HepG2 (cell line): ENCODE results near the gene ELF1. TPM values are rescaled to one million over a fixed set of nuclear protein-coding genes. Genes with fewer than 3 reads are reported as not detected.

ENCODE experiments used
- AHDC1 ChIP-seq: sonication (generic); formaldehyde crosslinking; IDR thresholded peaks from 2 replicates; pipeline ENCODE4 v1.5.1; 2020; ENCODE audit warnings: mild to moderate bottlenecking, missing genetic modification reagents, borderline replicate concordance
- BATF2 ChIP-seq: sonication (generic); formaldehyde crosslinking; IDR thresholded peaks from 2 replicates; pipeline ENCODE4 v1.8.0; 2022; ENCODE audit warnings: mild to moderate bottlenecking, missing genetic modification reagents, moderate library complexity
- DNMT3B ChIP-seq: conservative IDR thresholded peaks from 2 replicates; pipeline ENCODE4 v1.6.1; 2016; ENCODE audit warnings: missing biosample characterization, control low read depth
- KMT2A ChIP-seq: sonication (generic); formaldehyde crosslinking; IDR thresholded peaks from 2 replicates; pipeline ENCODE4 v1.4.0; 2020; ENCODE audit warnings: missing genetic modification reagents
- MED8 ChIP-seq: sonication (generic); formaldehyde crosslinking; IDR thresholded peaks from 2 replicates; pipeline ENCODE4 v1.8.1; 2023; ENCODE audit warnings: mild to moderate bottlenecking, missing genetic modification reagents; ENCODE audit not compliant: insufficient replicate concordance
- MYNN ChIP-seq: sonication (generic); formaldehyde crosslinking; IDR thresholded peaks from 2 replicates; pipeline ENCODE4 v1.4.0; 2020; ENCODE audit warnings: mild to moderate bottlenecking, low read depth, missing genetic modification reagents
- NFIC ChIP-seq: IDR thresholded peaks from 2 replicates; pipeline ENCODE4 v1.6.1; 2012; ENCODE audit warnings: mild to moderate bottlenecking, low read length, inconsistent platforms
- NR0B2 ChIP-seq: sonication (generic); formaldehyde crosslinking; IDR thresholded peaks from 2 replicates; pipeline ENCODE4 v1.4.0; 2020; ENCODE audit warnings: mild to moderate bottlenecking, missing genetic modification reagents
- TCF7L2 ChIP-seq: IDR thresholded peaks from 2 replicates; pipeline ENCODE4 v1.6.1; 2011; ENCODE audit warnings: mild to moderate bottlenecking, low read depth, low read length, moderate library complexity
- THAP7 ChIP-seq: sonication (generic); formaldehyde crosslinking; IDR thresholded peaks from 2 replicates; pipeline ENCODE4 v1.8.1; 2023; ENCODE audit warnings: mild to moderate bottlenecking, missing genetic modification reagents
- ZBTB49 ChIP-seq: sonication (generic); formaldehyde crosslinking; IDR thresholded peaks from 2 replicates; pipeline ENCODE4 v1.4.0; 2020; ENCODE audit warnings: missing genetic modification reagents, borderline replicate concordance
- ZNF20 ChIP-seq: sonication (generic); formaldehyde crosslinking; IDR thresholded peaks from 2 replicates; pipeline ENCODE4 v1.4.0; 2020; ENCODE audit warnings: mild to moderate bottlenecking, moderate library complexity, missing genetic modification reagents
- ZNF232 ChIP-seq: sonication (generic); formaldehyde crosslinking; IDR thresholded peaks from 2 replicates; pipeline ENCODE4 v1.4.0; 2020; ENCODE audit warnings: missing genetic modification reagents, borderline replicate concordance
- ZNF30 ChIP-seq: sonication (generic); formaldehyde crosslinking; IDR thresholded peaks from 2 replicates; pipeline ENCODE4 v1.5.0; 2020; ENCODE audit warnings: mild to moderate bottlenecking, missing genetic modification reagents
- ZNF354B ChIP-seq: sonication (generic); formaldehyde crosslinking; IDR thresholded peaks from 2 replicates; pipeline ENCODE4 v1.8.0; 2022; ENCODE audit warnings: mild to moderate bottlenecking, missing genetic modification reagents
- ZNF660 ChIP-seq: sonication (generic); formaldehyde crosslinking; IDR thresholded peaks from 2 replicates; pipeline ENCODE4 v1.5.1; 2020; ENCODE audit warnings: mild to moderate bottlenecking, low read depth, missing genetic modification reagents, borderline replicate concordance
- ZNF674 ChIP-seq: sonication (generic); formaldehyde crosslinking; IDR thresholded peaks from 2 replicates; pipeline ENCODE4 v1.5.0; 2020; ENCODE audit warnings: low read depth, mild to moderate bottlenecking, missing genetic modification reagents
- ZNF678 ChIP-seq: sonication (generic); formaldehyde crosslinking; IDR thresholded peaks from 2 replicates; pipeline ENCODE4 v1.4.0; 2020; ENCODE audit warnings: mild to moderate bottlenecking, missing genetic modification reagents
- ZNF839 ChIP-seq: sonication (generic); formaldehyde crosslinking; IDR thresholded peaks from 2 replicates; pipeline ENCODE4 v1.4.0; 2020; ENCODE audit warnings: missing genetic modification reagents, mild to moderate bottlenecking, borderline replicate concordance
- polyA plus RNA-seq, 8 experiments: library from polyadenylated mRNA; depleted of rRNA in 3 of 8; stranded (reverse) in 7 of 8; unstranded in 1 of 8; fragments of >200 nt; fragmentation: Illumina TruSeq in 4 of 8; extraction: Trizol in 4 of 8; gene quantifications; 2 replicates each; pipeline versions ENCODE4 v1.2.1 to v1.2.3, GENCODE V29; 2011 to 2016; ENCODE audit warnings: low read depth in 4 of 8, missing spikeins in 1 of 8, mixed read lengths in 1 of 8; ENCODE audit not compliant: insufficient read depth in 1 of 8
- total RNA-seq, 5 experiments: library from RNA; depleted of rRNA; stranded (reverse); fragments of >200 nt; fragmentation: Illumina TruSeq; extraction: Trizol; gene quantifications; 2 replicates each; pipeline ENCODE4 v1.2.3, GENCODE V29; 2016; ENCODE audit warnings: low read depth in 1 of 5

The ELF1 gene
- total and polyA plus RNA-seq, 2 of the 13 experiments (the other 11 are each of a cell fraction or from before 2014, with no cell fraction given), result 24.6 to 71.5 TPM

- TF ChIP-seq AHDC1 (CRISPR knock-in tag) (peak; percentile 20; the same call in 1 of the 2 replicates), ZNF674 (CRISPR knock-in tag) (no peak), MED8 (CRISPR knock-in tag) (no peak), DNMT3B (CRISPR knock-in tag) (no peak), ZNF678 (CRISPR knock-in tag) (no peak), KMT2A (peak; percentile 70; the same call in 1 of the 2 replicates), ZNF839 (CRISPR knock-in tag) (no peak), ZNF30 (CRISPR knock-in tag) (no peak), NR0B2 (CRISPR knock-in tag) (no peak), ZBTB49 (CRISPR knock-in tag) (no peak), NFIC (peak; percentile 59; the same call in 1 of the 2 replicates), ZNF354B (CRISPR knock-in tag) (no peak), ZNF660 (CRISPR knock-in tag) (no peak), ZNF20 (CRISPR knock-in tag) (no peak), ZNF232 (CRISPR knock-in tag) (0 out of 2 replicates have a peak, but pooled peaks have one; percentile 29), MYNN (CRISPR knock-in tag) (no peak), BATF2 (CRISPR knock-in tag) (no peak), TCF7L2 (no peak), THAP7 (CRISPR knock-in tag) (no peak)
These were observed 17.4 kb downstream of the ELF1 start (continued) for GRCh38 chr13:41001695-41002094.
